ENCODE results near the gene COG5. TPM values are rescaled to one million over a fixed set of nuclear protein-coding genes. Genes with fewer than 3 reads are reported as not detected.

Gene COG5
- total and polyA plus RNA-seq, 2 of the 8 experiments (the other 6 are each of a cell fraction or from before 2014, with no cell fraction given), result 10.5 to 28.1 TPM

DNA sequence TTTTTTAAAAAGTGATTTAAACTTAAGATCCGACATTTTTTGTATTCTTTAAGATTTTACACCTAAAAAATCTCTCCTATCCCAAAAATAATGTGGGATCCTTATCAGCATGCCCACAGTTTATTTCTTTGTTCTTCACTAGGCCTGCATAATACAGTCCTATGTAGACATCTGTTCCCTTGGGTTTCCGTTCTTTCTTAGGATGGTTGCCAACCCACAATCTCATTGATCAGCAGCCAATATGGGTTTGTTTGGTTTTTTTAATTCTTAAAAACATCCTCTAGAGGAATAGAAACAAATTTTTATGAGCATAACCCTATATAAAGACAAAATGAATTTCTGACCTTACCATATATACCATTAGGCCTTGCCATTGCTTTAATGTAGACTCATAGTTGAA is 403.3 kb downstream of the COG5 start:
- no peak overlapping the region for H3K4me2 ChIP-seq (ENCODE audit: insufficient read depth in 1 of 2, low read depth in 2 of 2, low read length in 2 of 2)
- POLR2A ChIA-PET (ENCODE audit: partially characterized antibody), result no interaction called here
- no peak overlapping the region for H3K14ac ChIP-seq (ENCODE audit: insufficient read length)
- H3K56ac ChIP-seq (replicated peaks; ENCODE audit: insufficient read length, low read depth, low read length), result no peak overlapping the region
- H2BK120ac ChIP-seq (replicated peaks; ENCODE audit: low read depth, low read length), result no peak overlapping the region
- no peaks in the 10 kb centered on the region for H3K79me1 ChIP-seq (ENCODE audit: low read depth, low read length)
- H2BK12ac ChIP-seq (ENCODE audit: low read depth, low read length), result no peak overlapping the region
- H4K5ac ChIP-seq (ENCODE audit: insufficient read length, low read depth, low read length), result no peak overlapping the region
- CTCF ChIA-PET (ENCODE audit: partially characterized antibody), result no interaction called here
- no peak overlapping the region for H3K9ac ChIP-seq (replicated peaks in 1 of 4; ENCODE audit: extremely low read depth in 1 of 4, low read depth in 3 of 4, low read length in 3 of 4)
- H3K36me3 ChIP-seq (ENCODE audit: control insufficient read depth in 2 of 4, insufficient read depth in 4 of 4, low read length in 3 of 4), result peaks cover 0 to 3% (median 0%) of the 10 kb centered on the region in 4 experiments; a peak in 1 of 8 replicates
- H4K8ac ChIP-seq (ENCODE audit: extremely low read depth, insufficient read depth, low read length), result no peak overlapping the region
- no peak overlapping the region for H3K23ac ChIP-seq (ENCODE audit: insufficient read length)
- DNase-seq (ENCODE audit: low read depth in 1 of 2, low spot score in 2 of 2) (no peak), FAIRE-seq (no peak)
- no peaks in the 10 kb centered on the region; the same call in 1 of the 2 replicates for H3K23me2 ChIP-seq (ENCODE audit: low read depth, low read length)
- 93% methylated on average over 2 of the region's 2 CpGs; no CpG with 5 or more reads in 1 of the 2 experiments for WGBS, 2 experiments (ENCODE audit: extremely low coverage in 1 of 2, insufficient coverage in 1 of 2, insufficient read length in 1 of 2, insufficient replicate concordance in 2 of 2, low coverage in 1 of 2, low lambda C conversion rate in 2 of 2, missing lambda C conversion rate in 1 of 2)
- no peak for TF ChIP-seq YY1 (IDR thresholded peaks at IDR 0.05; ENCODE audit: low read depth, low read length)
- no peak for TF ChIP-seq CHD1 (IDR thresholded peaks at IDR 0.05; ENCODE audit: low read depth, low read length)
- TF ChIP-seq RNF2 (IDR thresholded peaks at IDR 0.05; ENCODE audit: borderline replicate concordance, low read depth, low read length, missing control alignments, poor library complexity, severe bottlenecking), result no peak
- no peak for TF ChIP-seq ASH2L (IDR thresholded peaks at IDR 0.05; ENCODE audit: low read length)
- no peak for TF ChIP-seq SP2 (IDR thresholded peaks at IDR 0.05; ENCODE audit: low read length)
- TF ChIP-seq EP300 (IDR thresholded peaks at IDR 0.05; ENCODE audit: borderline replicate concordance in 1 of 2, low read depth in 2 of 2, low read length in 2 of 2), result no peak
- no peak for TF ChIP-seq RXRA (IDR thresholded peaks at IDR 0.05; ENCODE audit: insufficient read depth, low read depth, low read length)
- no peak for TF ChIP-seq JUND (IDR thresholded peaks at IDR 0.05; ENCODE audit: low read length)
- no peak for TF ChIP-seq TAF1 (IDR thresholded peaks at IDR 0.05; ENCODE audit: low read depth, low read length)
- no peak for TF ChIP-seq KDM1A (IDR thresholded peaks at IDR 0.05; ENCODE audit: borderline replicate concordance, low read length)
- TF ChIP-seq GTF2F1 (IDR thresholded peaks at IDR 0.05; ENCODE audit: borderline replicate concordance, low read depth, low read length), result no peak
- TF ChIP-seq BCL11A (IDR thresholded peaks at IDR 0.05; ENCODE audit: low read depth in 2 of 2, low read length in 2 of 2), result no peak
- H3K9me3 ChIP-seq (ENCODE audit: insufficient read depth in 2 of 2, low read depth in 1 of 2, low read length in 1 of 2), result no peaks in the 10 kb centered on the region
- no peak overlapping the region for H2AK5ac ChIP-seq (ENCODE audit: low read depth, low read length)
- H3K27ac ChIP-seq (ENCODE audit: low read depth, low read length), result no peak overlapping the region
- H3K4ac ChIP-seq (replicated peaks; ENCODE audit: insufficient read length, low read depth, low read length), result no peak overlapping the region
- H3K4me3 ChIP-seq (ENCODE audit: extremely low read depth in 1 of 4, insufficient read depth in 2 of 4, low read depth in 3 of 4, low read length in 4 of 4), result no peak overlapping the region
- no peak overlapping the region for H2BK20ac ChIP-seq (ENCODE audit: low read length)
- no peaks in the 10 kb centered on the region for H3K27me3 ChIP-seq (replicated peaks in 1 of 4; ENCODE audit: control insufficient read depth in 3 of 4, extremely low read depth in 1 of 4, insufficient read depth in 3 of 4, low read length in 3 of 4)
- no peaks in the 10 kb centered on the region for H4K20me1 ChIP-seq (replicated peaks in 1 of 2; ENCODE audit: control insufficient read depth in 1 of 2, insufficient read depth in 2 of 2, low read length in 2 of 2)
- H2AFZ ChIP-seq (ENCODE audit: low read length), result no peak overlapping the region
- no peak overlapping the region for H2BK15ac ChIP-seq (ENCODE audit: low read length)
- H3K79me2 ChIP-seq (ENCODE audit: control insufficient read depth in 1 of 2, insufficient read depth in 2 of 2, low read length in 2 of 2), result no peaks in the 10 kb centered on the region
- H4K91ac ChIP-seq (replicated peaks; ENCODE audit: insufficient read length, low read length), result no peak overlapping the region
- H3K18ac ChIP-seq (ENCODE audit: extremely low read depth, low read length), result no peak overlapping the region
- no peaks in the 10 kb centered on the region for H3K4me1 ChIP-seq (replicated peaks in 1 of 4; ENCODE audit: control insufficient read depth in 3 of 4, insufficient read depth in 4 of 4, low read length in 3 of 4)
- H2BK5ac ChIP-seq (ENCODE audit: low read depth, low read length), result no peak overlapping the region
